ENCODE measurements around the gene ZNF444.

DNA sequence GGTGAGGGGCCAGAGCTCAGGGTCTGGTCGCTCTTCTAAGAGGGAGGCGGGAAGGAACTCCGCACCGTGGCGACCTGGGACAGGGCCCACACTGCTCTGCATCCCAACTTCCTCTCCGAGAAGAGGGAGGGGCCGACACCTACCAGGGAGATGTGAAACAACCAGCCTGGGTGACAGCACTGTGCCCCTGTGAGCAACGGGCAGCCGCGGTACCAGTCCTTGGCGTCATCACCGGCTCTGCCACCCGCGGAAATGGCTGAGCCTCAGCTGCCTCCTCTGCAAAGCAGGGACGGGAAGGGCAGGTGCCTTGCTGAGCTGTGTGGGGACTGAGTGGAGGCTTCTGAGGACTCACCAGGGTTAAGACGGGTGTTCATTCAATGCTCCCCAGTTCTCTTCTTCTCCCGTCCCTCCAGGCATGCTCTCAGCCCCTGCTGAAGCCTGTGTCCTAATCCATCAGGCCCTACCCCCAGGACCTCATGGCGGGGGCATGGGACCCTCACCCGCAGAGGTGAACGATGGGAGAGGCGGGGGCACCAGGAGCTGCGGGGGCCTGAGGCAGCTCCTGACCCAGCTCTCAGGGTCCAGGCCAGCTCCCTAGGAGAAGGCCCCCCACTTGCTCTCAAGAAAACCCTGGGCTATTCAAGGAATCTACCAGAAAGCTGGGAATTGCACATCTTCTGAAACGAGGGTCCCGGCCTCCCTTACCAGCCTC lies 29.3 kb upstream of the ZNF444 start:
- TF ChIP-seq, protein P1, sequence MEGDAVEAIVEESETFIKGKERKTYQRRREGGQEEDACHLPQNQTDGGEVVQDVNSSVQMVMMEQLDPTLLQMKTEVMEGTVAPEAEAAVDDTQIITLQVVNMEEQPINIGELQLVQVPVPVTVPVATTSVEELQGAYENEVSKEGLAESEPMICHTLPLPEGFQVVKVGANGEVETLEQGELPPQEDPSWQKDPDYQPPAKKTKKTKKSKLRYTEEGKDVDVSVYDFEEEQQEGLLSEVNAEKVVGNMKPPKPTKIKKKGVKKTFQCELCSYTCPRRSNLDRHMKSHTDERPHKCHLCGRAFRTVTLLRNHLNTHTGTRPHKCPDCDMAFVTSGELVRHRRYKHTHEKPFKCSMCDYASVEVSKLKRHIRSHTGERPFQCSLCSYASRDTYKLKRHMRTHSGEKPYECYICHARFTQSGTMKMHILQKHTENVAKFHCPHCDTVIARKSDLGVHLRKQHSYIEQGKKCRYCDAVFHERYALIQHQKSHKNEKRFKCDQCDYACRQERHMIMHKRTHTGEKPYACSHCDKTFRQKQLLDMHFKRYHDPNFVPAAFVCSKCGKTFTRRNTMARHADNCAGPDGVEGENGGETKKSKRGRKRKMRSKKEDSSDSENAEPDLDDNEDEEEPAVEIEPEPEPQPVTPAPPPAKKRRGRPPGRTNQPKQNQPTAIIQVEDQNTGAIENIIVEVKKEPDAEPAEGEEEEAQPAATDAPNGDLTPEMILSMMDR (conservative IDR thresholded peaks at IDR 0.05; ENCODE audit: low read depth, low read length) = no peak
- no peak for TF ChIP-seq EZH2 (IDR thresholded peaks at IDR 0.05; ENCODE audit: low read length, unreplicated experiment)
- TF ChIP-seq EZH2phosphoT487 (IDR thresholded peaks at IDR 0.05; ENCODE audit: borderline replicate concordance, low read length) = no peak
